K562 (cell line): ENCODE data around the gene CFAP73. TPM values are rescaled to one million over a fixed set of nuclear protein-coding genes. Genes with fewer than 3 reads are reported as not detected.
A peak's percentile ranks its signal among the peaks of the same experiment; 100 is the strongest.

Source experiments
- ATF7 ChIP-seq: fragments of 450-650 bp; IDR thresholded peaks from 2 replicates; pipeline ENCODE4 v1.7.1; 2014; ENCODE audit warnings: mild to moderate bottlenecking, moderate library complexity
- ELF2 ChIP-seq: fragments of 250-450 bp; sonication (Bioruptor Pico); IDR thresholded peaks from 2 replicates; pipeline ENCODE4 v1.5.0; 2021; ENCODE audit warnings: mild to moderate bottlenecking
- REST ChIP-seq, 2 experiments: fragments of 450-650 bp; formaldehyde crosslinking in 1 of 2; IDR thresholded peaks; 2 replicates each; pipeline versions ENCODE4 v1.4.0 to v1.6.1; 2014 to 2020; ENCODE audit warnings: mild to moderate bottlenecking in 2 of 2, borderline replicate concordance in 1 of 2, low read depth in 1 of 2
- ZNF280B ChIP-seq: fragments of 250-450 bp; sonication (Bioruptor Pico); IDR thresholded peaks from 2 replicates; pipeline ENCODE4 v1.5.1; 2021; ENCODE audit warnings: mild to moderate bottlenecking
- ZNF318 ChIP-seq, 2 experiments: fragments of 450-650 bp; IDR thresholded peaks; 2 replicates each; pipeline ENCODE4 v1.6.1; 2016; ENCODE audit warnings: mild to moderate bottlenecking in 2 of 2, borderline replicate concordance in 1 of 2, low read depth in 1 of 2, moderate library complexity in 1 of 2
- polyA plus RNA-seq, 8 experiments: library from polyadenylated mRNA; depleted of rRNA in 4 of 8; stranded (reverse) in 5 of 8; unstranded in 3 of 8; fragments of >200 nt; fragmentation: Nextera tagmentation in 2 of 8; fragmentation: Illumina TruSeq in 1 of 8; extraction: Ambion mirVana in 2 of 8; extraction: Trizol in 1 of 8; gene quantifications; 2 replicates each; pipeline versions ENCODE4 v1.2.1 to v1.2.3, GENCODE V29; 2011 to 2014; ENCODE audit warnings: inconsistent platforms in 1 of 8, missing spikeins in 1 of 8
- total RNA-seq, 7 experiments: library from RNA; depleted of rRNA in 6 of 7; stranded (reverse); fragments of >200 nt in 6 of 7; fragmentation: Illumina TruSeq in 2 of 7; extraction: Trizol in 2 of 7; gene quantifications; 2 replicates each; pipeline versions ENCODE4 v1.2.1 to v1.2.3, GENCODE V29; 2011 to 2021; ENCODE audit warnings: low replicate concordance in 1 of 7

The CFAP73 gene
- total and polyA plus RNA-seq, 9 of the 15 experiments (the other 6 are each of a cell fraction or from before 2014, with no cell fraction given), result not detected

GRCh38 chr12:113174461-113175384 lies 25.2 kb downstream of the CFAP73 start (continued):
- TF ChIP-seq REST (IDR thresholded peaks at IDR 0.05; ENCODE audit: borderline replicate concordance), result peak; percentile 47; the same call in 1 of the 2 replicates
- no peak for TF ChIP-seq REST (CRISPR knock-in tag; IDR thresholded peaks at IDR 0.05; ENCODE audit: low read depth)
- no peak for TF ChIP-seq ZNF318 (IDR thresholded peaks at IDR 0.05; ENCODE audit: borderline replicate concordance in 1 of 2, low read depth in 1 of 2)
- TF ChIP-seq ATF7, result no peak
- no peak for TF ChIP-seq ZNF280B (CRISPR knock-in tag)
- no peak for TF ChIP-seq ELF2 (CRISPR knock-in tag)
